ENCODE data around the gene PTPN5. TPM values are rescaled to one million over a fixed set of nuclear protein-coding genes. Genes with fewer than 3 reads are reported as not detected.
"Not testable (repeated sequence)": the region's sequence is repeated elsewhere in the genome, so short reads cannot be mapped to it uniquely, and the experiment has no call there.

The PTPN5 gene
- total RNA-seq (1.3 and 1.6 TPM in 2 replicates), polyA plus RNA-seq (1.1 and 2.4 TPM in 2 replicates)

DNA sequence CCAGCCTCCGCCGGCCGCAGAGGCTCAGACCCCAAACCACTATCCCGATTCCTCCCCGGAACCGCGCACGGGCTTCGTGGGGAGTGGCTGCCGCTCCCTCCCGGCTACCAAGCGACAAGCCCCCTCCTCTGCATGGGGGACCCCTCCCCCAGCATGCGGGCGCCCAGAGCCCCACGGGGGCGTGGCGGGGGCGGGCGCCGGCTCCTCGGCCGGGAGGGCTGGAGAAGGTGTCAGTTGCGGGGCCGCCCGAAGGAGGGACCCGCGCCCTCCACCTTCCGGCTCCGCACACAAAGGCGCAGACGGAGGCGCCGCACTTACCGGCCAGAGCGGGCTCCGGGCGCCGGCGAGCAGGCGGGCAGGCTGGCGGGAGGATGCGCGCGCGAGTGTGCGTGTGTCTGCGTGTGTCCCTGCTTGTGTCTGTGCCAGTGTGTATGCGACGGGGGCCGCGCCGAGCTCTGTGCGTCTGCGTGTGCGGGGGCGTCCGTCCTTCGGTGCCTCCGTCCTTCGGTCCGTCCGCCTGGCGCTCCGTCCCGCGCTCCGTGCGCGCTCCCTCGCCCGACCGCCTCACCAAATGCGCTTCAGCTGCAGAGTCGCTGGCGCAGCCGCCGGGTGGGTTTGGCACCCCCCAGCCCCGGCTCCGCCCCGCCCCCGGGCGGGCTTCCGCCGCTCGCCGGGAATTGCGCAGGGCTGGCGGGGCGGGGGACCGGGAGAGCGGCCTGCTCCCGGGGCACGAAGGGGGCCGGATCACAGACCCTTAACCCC is at the start of gene PTPN5:
Gene PTPN5 (minus strand): TSS at position 592 of the 762 bp plus-strand sequence. CDS start 19,840 bp downstream, outside the sequence.
- Histone ChIP-seq H3K4me3 (peak within 1 kb of the TSS; percentile 54), H3K9me3 (ENCODE audit: low read depth) (no peaks in the 10 kb centered on the region), H3K27me3 (peaks cover 92% of the 10 kb centered on the region), H3K36me3 (no peaks in the 10 kb centered on the region), H3K4me1 (ENCODE audit: low read depth) (no peaks in the 10 kb centered on the region), H3K27ac (no peak within 1 kb of the TSS)
- TF ChIP-seq, protein P1, sequence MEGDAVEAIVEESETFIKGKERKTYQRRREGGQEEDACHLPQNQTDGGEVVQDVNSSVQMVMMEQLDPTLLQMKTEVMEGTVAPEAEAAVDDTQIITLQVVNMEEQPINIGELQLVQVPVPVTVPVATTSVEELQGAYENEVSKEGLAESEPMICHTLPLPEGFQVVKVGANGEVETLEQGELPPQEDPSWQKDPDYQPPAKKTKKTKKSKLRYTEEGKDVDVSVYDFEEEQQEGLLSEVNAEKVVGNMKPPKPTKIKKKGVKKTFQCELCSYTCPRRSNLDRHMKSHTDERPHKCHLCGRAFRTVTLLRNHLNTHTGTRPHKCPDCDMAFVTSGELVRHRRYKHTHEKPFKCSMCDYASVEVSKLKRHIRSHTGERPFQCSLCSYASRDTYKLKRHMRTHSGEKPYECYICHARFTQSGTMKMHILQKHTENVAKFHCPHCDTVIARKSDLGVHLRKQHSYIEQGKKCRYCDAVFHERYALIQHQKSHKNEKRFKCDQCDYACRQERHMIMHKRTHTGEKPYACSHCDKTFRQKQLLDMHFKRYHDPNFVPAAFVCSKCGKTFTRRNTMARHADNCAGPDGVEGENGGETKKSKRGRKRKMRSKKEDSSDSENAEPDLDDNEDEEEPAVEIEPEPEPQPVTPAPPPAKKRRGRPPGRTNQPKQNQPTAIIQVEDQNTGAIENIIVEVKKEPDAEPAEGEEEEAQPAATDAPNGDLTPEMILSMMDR (IDR thresholded peaks at IDR 0.05; ENCODE audit: low read depth, low read length), result no peak
- peak; percentile 13 to 48 for DNase-seq (ENCODE audit: low read depth in 1 of 2, low spot score in 1 of 2)

GRCh38 chr11:18836417-18836816 is 44.8 kb upstream of the PTPN5 start:
- Histone ChIP-seq H3K27ac (no peak overlapping the region), H3K9me3 (ENCODE audit: low read depth) (no peaks in the 10 kb centered on the region), H3K4me1 (ENCODE audit: low read depth) (no peaks in the 10 kb centered on the region), H3K36me3 (no peaks in the 10 kb centered on the region), H3K27me3 (peaks cover 4% of the 10 kb centered on the region), H3K4me3 (no peak overlapping the region)
- TF ChIP-seq, protein P1 (IDR thresholded peaks at IDR 0.05; ENCODE audit: low read depth, low read length), result no peak
- peak in 1 of 2 donors; percentile 77 for DNase-seq (ENCODE audit: low read depth in 1 of 2, low spot score in 1 of 2)

DNA sequence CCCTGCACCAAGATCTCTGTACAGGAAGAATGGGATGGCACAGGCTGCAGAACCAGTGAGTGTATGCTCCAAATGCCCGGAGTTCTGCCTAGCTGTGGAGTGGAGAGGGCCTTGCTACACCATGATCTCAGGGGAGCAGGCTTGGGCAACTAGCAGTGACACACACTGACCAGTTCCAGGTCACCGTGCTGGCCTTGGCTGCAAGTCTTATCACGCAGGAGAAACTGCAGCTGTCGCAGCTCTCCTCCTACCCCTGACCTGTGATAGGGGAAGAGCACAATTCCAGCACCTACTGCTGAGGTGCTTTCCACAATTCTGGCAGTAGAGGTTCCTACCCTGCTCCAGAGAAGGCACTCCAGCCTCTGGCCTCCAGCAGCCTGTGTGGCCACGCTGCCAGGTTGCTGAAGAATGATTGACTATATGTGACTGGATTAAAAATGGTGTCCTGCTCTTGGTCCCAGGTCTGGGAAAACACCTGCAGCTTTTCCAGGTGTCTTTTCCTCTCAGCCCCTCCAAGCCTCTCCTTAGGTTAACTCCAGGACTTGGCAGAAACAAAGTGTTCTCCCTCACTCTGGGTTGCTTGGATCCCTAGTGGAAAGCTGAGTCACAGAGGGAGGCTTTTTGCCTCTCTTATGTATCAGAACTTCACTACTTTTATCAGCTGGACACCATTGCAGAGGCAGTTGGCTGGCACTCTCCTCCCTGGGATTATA is 43.3 kb upstream of the PTPN5 start:
- Histone ChIP-seq H3K4me1 (ENCODE audit: low read depth) (no peaks in the 10 kb centered on the region), H3K36me3 (no peaks in the 10 kb centered on the region), H3K27me3 (peaks cover 4% of the 10 kb centered on the region), H3K4me3 (no peak overlapping the region), H3K27ac (no peak overlapping the region), H3K9me3 (ENCODE audit: low read depth) (no peaks in the 10 kb centered on the region)
- TF ChIP-seq, protein P1 (IDR thresholded peaks at IDR 0.05; ENCODE audit: low read depth, low read length), result no peak
- DNase-seq (ENCODE audit: low read depth in 1 of 2, low spot score in 1 of 2), result no peak

DNA sequence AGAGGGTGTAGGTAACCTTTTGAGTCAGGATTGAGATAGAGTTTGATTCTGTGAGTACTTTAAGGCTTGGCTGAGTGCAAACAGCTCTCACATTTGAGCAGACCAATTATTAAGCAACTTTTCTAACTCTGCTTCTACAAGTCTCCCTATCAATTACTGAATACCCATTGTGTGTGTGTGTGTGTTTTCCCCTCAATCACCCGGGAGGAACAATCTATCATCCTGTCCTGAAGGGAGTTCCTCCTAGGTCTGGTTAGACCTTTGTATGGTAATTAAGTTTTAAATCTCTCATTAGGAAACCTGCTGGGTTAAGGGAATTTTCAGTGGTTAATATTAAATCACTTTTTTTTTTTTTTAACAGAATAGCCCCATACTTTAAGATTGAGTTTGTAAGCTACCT is 28.6 kb upstream of the PTPN5 start:
- H3K9me3 ChIP-seq (ENCODE audit: low read depth); H3K27ac ChIP-seq; H3K4me1 ChIP-seq (ENCODE audit: low read depth); H3K36me3 ChIP-seq; H3K27me3 ChIP-seq; DNase-seq (ENCODE audit: low read depth in 1 of 2, low spot score in 1 of 2); H3K4me3 ChIP-seq: not testable (repeated sequence)

- H3K4me1 ChIP-seq (ENCODE audit: low read depth), result no peaks in the 10 kb centered on the region
- H3K27ac ChIP-seq, result no peak overlapping the region
- no peak overlapping the region for H3K4me3 ChIP-seq
- TF ChIP-seq, protein P1 (IDR thresholded peaks at IDR 0.05; ENCODE audit: low read depth, low read length), result no peak
- no peaks in the 10 kb centered on the region for H3K9me3 ChIP-seq (ENCODE audit: low read depth)
- no peaks in the 10 kb centered on the region for H3K36me3 ChIP-seq
- no peak for DNase-seq (ENCODE audit: low read depth in 1 of 2, low spot score in 1 of 2)
- H3K27me3 ChIP-seq, result peaks cover 61% of the 10 kb centered on the region
Observed at GRCh38 chr11:18804199-18804999, 12.8 kb upstream of the PTPN5 start.

Measured in cardiac muscle cell (in vitro differentiated cells and primary cell).